GM23338 (cell line): ENCODE results near the gene ADGRB2. TPM values are rescaled to one million over a fixed set of nuclear protein-coding genes. Genes with fewer than 3 reads are reported as not detected.

Experiments
- ATAC-seq: fragments of 200-7000 bp; cut with Tn5 transposase; 3 replicates; pipeline ENCODE4 v1.9.1; 2020
- DNase-seq: peaks from one replicate; pipeline ENCODE4 v3.0.0-alpha.2; 2015; ENCODE audit warnings: low spot score
- H2AFZ ChIP-seq: fragments of 200-600 bp; sonication (generic); 2 replicates; pipeline ENCODE4 v1.8.0; 2016; ENCODE audit warnings: antibody characterized with exemption, mild to moderate bottlenecking, moderate library complexity
- H3F3A ChIP-seq: fragments of 200-600 bp; sonication (generic); replicated peaks from 2 replicates; pipeline ENCODE4 v1.8.0; 2017; ENCODE audit warnings: antibody characterized with exemption, mixed run types, low read depth
- H3K27ac ChIP-seq: fragments of 200-600 bp; sonication (generic); 2 replicates; pipeline ENCODE4 v1.6.1; 2016; ENCODE audit warnings: low read depth
- H3K27me3 ChIP-seq: fragments of 200-600 bp; sonication (generic); 2 replicates; pipeline ENCODE4 v1.8.0; 2016; ENCODE audit warnings: mild to moderate bottlenecking, mixed run types, moderate library complexity; ENCODE audit not compliant: insufficient read depth
- H3K36me3 ChIP-seq: fragments of 200-600 bp; sonication (generic); 2 replicates; pipeline ENCODE4 v1.8.0; 2016; ENCODE audit warnings: mild to moderate bottlenecking; ENCODE audit not compliant: insufficient read depth
- H3K4me1 ChIP-seq: fragments of 200-600 bp; sonication (generic); 2 replicates; pipeline ENCODE4 v1.8.0; 2016; ENCODE audit warnings: mild to moderate bottlenecking, moderate library complexity; ENCODE audit not compliant: insufficient read depth
- H3K4me2 ChIP-seq: fragments of 200-600 bp; sonication (generic); 2 replicates; pipeline ENCODE4 v1.7.1; 2017; ENCODE audit warnings: mixed run types
- H3K4me3 ChIP-seq: fragments of 200-600 bp; sonication (generic); 2 replicates; pipeline ENCODE4 v1.6.1; 2016; ENCODE audit warnings: mixed run types
- H3K79me2 ChIP-seq: fragments of 200-600 bp; sonication (generic); replicated peaks from 2 replicates; pipeline ENCODE4 v1.8.0; 2017; ENCODE audit warnings: mild to moderate bottlenecking; ENCODE audit not compliant: insufficient read depth
- H3K9me2 ChIP-seq: fragments of 200-600 bp; sonication (generic); 2 replicates; pipeline ENCODE4 v1.8.0; 2017; ENCODE audit not compliant: insufficient read depth
- H4K20me1 ChIP-seq: fragments of 200-600 bp; sonication (generic); replicated peaks from 2 replicates; pipeline ENCODE4 v1.8.0; 2017; ENCODE audit warnings: mild to moderate bottlenecking; ENCODE audit not compliant: insufficient read depth
- H3K27ac Mint-ChIP-seq: 2 replicates; pipeline ENCODE4 v1.8.0; 2020; ENCODE audit warnings: inconsistent platforms, mild to moderate bottlenecking, moderate library complexity, mixed read lengths
- H3K27me3 Mint-ChIP-seq: 3 replicates; pipeline ENCODE4 v1.8.0; 2022; ENCODE audit warnings: low read depth, mild to moderate bottlenecking, moderate library complexity, mixed read lengths, inconsistent platforms; ENCODE audit not compliant: insufficient read depth, poor library complexity
- H3K36me3 Mint-ChIP-seq: 3 replicates; pipeline ENCODE4 v1.8.0; 2021; ENCODE audit warnings: low read depth, mild to moderate bottlenecking, inconsistent platforms, moderate library complexity, mixed read lengths
- H3K4me1 Mint-ChIP-seq: 3 replicates; pipeline ENCODE4 v1.8.0; 2020; ENCODE audit warnings: mild to moderate bottlenecking, inconsistent platforms, mixed read lengths
- H3K4me3 Mint-ChIP-seq: 3 replicates; pipeline ENCODE4 v1.8.0; 2021; ENCODE audit warnings: moderate library complexity, mild to moderate bottlenecking, inconsistent platforms, mixed read lengths
- H3K9me3 Mint-ChIP-seq: 3 replicates; pipeline ENCODE4 v1.8.0; 2020; ENCODE audit warnings: moderate library complexity, mild to moderate bottlenecking, inconsistent platforms, mixed read lengths
- CREB1 ChIP-seq: fragments of 250-450 bp; sonication (Bioruptor Pico); IDR thresholded peaks from 2 replicates; pipeline ENCODE4 v1.5.0; 2020; ENCODE audit warnings: low read depth, mild to moderate bottlenecking, moderate library complexity
- CTCF ChIP-seq, 2 experiments: fragments of 200-600 bp in 1 of 2; sonication (generic) in 1 of 2; conservative IDR thresholded peaks; 2 replicates each; pipeline versions ENCODE4 v1.5.1 to v1.6.1; 2016 to 2017; ENCODE audit warnings: antibody characterized with exemption in 2 of 2, low read depth in 2 of 2, mild to moderate bottlenecking in 2 of 2, moderate library complexity in 1 of 2
- ETS1 ChIP-seq: IDR thresholded peaks from 2 replicates; pipeline ENCODE4 v1.6.1; 2016; ENCODE audit warnings: antibody characterized with exemption
- EZH2 ChIP-seq: fragments of 200-600 bp; sonication (generic); IDR thresholded peaks from one replicate; pipeline ENCODE4 v1.8.0; 2017; ENCODE audit warnings: antibody characterized with exemption, mild to moderate bottlenecking, low read depth; ENCODE audit not compliant: unreplicated experiment
- EZH2phosphoT487 ChIP-seq: fragments of 200-600 bp; sonication (generic); IDR thresholded peaks from one replicate; pipeline ENCODE4 v1.8.1; 2018; ENCODE audit warnings: antibody characterized with exemption; ENCODE audit not compliant: unreplicated experiment
- JUNB ChIP-seq: IDR thresholded peaks from one replicate; pipeline ENCODE4 v1.6.1; 2016; ENCODE audit warnings: antibody characterized with exemption; ENCODE audit not compliant: unreplicated experiment
- NANOG ChIP-seq: IDR thresholded peaks from 2 replicates; pipeline ENCODE4 v1.6.1; 2016; ENCODE audit warnings: antibody characterized with exemption, borderline replicate concordance
- POLR2AphosphoS5 ChIP-seq: IDR thresholded peaks from 2 replicates; pipeline ENCODE4 v1.6.1; 2016; ENCODE audit warnings: antibody characterized with exemption, low read depth
- REST ChIP-seq: IDR thresholded peaks from one replicate; pipeline ENCODE4 v1.6.1; 2018; ENCODE audit warnings: antibody characterized with exemption; ENCODE audit not compliant: unreplicated experiment
- STAT1 ChIP-seq: IDR thresholded peaks from one replicate; pipeline ENCODE4 v1.6.1; 2016; ENCODE audit warnings: antibody characterized with exemption; ENCODE audit not compliant: unreplicated experiment
- ZNF114 ChIP-seq: fragments of 250-450 bp; sonication (Bioruptor Pico); IDR thresholded peaks from 2 replicates; pipeline ENCODE4 v1.5.0; 2020; ENCODE audit warnings: mild to moderate bottlenecking, moderate library complexity
- ZNF331 ChIP-seq: fragments of 250-450 bp; sonication (Bioruptor Pico); IDR thresholded peaks from 2 replicates; pipeline ENCODE4 v1.5.0; 2020; ENCODE audit warnings: low read depth, mild to moderate bottlenecking, moderate library complexity
- ZNF462 ChIP-seq: fragments of 250-450 bp; sonication (Bioruptor Pico); IDR thresholded peaks from 2 replicates; pipeline ENCODE4 v1.5.0; 2020; ENCODE audit warnings: mild to moderate bottlenecking, moderate library complexity
- polyA plus RNA-seq: library from polyadenylated mRNA; unstranded; fragments of >200 nt; fragmentation: Nextera tagmentation; extraction: Ambion mirVana; gene quantifications from 2 replicates; pipeline ENCODE4 v1.2.1, GENCODE V29; 2016
- total RNA-seq: library from RNA; depleted of rRNA; stranded (reverse); fragments of >200 nt; shearing (Covaris generic); gene quantifications from 2 replicates; pipeline ENCODE4 v1.2.3, GENCODE V29; 2014

The ADGRB2 gene
- total and polyA plus RNA-seq, 2 experiments from 2014 or later, result 8.0 to 27.8 TPM

GRCh38 chr1:31783846-31784245 is 19.7 kb upstream of the ADGRB2 start:
- no peak for DNase-seq
- Mint-ChIP-seq H3K4me3 (no peak overlapping the region), H3K36me3 (no peaks in the 10 kb centered on the region), H3K27ac (no peak overlapping the region), H3K4me1 (peaks cover 41% of the 10 kb centered on the region), H3K9me3 (no peaks in the 10 kb centered on the region), H3K27me3 (peaks cover 22% of the 10 kb centered on the region)
- TF ChIP-seq ETS1 (no peak), POLR2AphosphoS5 (no peak), CREB1 (CRISPR knock-in tag) (no peak), NANOG (no peak), ZNF331 (CRISPR knock-in tag) (no peak), REST (no peak), ZNF462 (CRISPR knock-in tag) (no peak), ZNF114 (CRISPR knock-in tag) (no peak), EZH2phosphoT487 (no peak), CTCF (conservative IDR thresholded peaks at IDR 0.05; ENCODE audit: low read depth in 2 of 2) (no peak), EZH2 (no peak), JUNB (no peak), STAT1 (no peak)
- Histone ChIP-seq H3K27ac (no peak overlapping the region), H3K4me2 (no peak overlapping the region), H3K4me3 (no peak overlapping the region), H4K20me1 (no peaks in the 10 kb centered on the region), H2AFZ (no peak overlapping the region), H3K27me3 (no peaks in the 10 kb centered on the region), H3K36me3 (no peaks in the 10 kb centered on the region), H3K9me2 (no peaks in the 10 kb centered on the region), H3K4me1 (peaks cover 33% of the 10 kb centered on the region), H3K79me2 (no peaks in the 10 kb centered on the region), H3F3A (0 out of 2 replicates have a peak, but pooled peaks cover 12% of the 10 kb centered on the region)
- no peak for ATAC-seq
